RKO (cell line): ENCODE measurements around the gene PAPPA2.

Experiments used
- DNase-seq: peaks from one replicate; pipeline ENCODE4 v3.0.0-alpha.2; 2016; ENCODE audit warnings: low spot score

The PAPPA2 gene

DNA sequence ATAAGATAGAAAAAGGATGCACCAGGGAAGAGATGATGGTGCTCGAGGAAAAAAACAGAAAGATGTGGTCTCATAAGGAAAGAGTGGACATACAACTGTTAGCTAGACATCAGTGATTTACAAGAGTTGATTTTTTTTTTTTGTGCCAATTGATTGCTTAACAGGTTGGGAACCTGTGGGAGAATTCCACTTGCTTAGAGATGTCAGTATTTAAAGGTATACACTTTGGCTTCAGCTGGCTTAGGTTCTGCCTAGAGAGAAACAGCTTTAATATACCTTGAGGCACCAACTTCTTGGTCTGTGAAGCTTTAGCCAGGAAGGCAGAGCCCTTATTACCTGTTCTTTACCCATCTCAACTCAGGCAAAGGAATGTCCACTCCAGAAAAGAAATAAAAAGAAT lies 303.8 kb downstream of the PAPPA2 start:
- no peak for DNase-seq

DNA sequence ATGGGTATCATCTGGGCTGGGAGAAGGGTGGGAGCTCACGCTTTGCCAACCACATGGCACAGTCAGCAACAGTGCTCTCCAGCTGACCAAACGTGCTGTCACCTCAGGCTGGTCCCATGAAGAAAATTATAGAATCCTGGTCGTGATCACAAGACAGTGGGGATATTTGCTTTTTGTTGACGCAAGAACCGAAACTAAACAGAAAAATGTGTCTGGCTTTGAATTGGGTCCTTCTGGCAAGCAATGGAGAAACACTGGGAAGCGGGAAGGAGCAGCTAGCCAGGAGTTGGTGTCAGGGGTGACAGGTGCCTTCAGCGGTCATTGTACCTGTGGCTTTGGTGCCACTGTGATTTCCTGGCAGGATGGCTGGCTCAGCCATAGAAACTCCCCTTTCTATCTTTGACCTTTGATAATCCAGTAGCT lies 304.8 kb downstream of the PAPPA2 start:
- DNase-seq, result no peak

DNA sequence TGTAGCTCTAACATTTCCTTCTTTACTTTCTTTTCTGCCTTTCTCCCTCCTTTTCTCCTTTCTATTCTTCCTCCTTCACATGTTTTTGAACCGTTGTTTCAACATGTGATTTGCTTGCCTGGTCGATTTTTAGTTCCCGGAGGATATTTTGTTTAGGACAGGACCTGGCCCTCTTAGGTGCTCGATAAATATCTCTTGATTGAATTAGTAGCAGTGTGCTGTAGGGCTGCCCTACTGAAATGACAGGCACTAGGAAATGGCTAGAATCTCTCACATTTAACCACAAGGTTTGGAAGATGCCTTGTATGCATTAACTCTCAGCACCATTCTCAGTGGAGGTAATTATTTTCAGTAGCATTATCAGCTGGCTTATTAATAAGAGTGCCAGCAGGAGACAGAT lies 305.6 kb downstream of the PAPPA2 start:
- DNase-seq, result no peak

DNA sequence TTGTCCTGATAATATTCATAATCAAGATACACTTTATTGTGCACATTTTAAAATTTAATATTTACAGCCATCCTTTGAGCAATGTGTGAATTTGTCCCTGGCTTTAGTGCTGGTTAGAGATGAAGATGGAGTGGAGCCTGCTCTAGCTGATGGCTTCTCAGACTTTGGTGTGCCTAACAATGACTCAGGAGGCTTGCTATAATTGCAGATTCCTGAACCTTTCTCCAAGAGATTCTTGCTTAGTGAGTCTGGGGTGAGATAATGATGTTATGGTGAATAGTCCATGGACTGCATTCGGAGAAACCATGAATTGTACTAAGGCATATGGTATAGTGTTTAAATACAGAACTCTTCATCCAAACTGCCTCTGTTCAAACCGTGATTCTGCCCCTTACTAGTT lies 307.1 kb downstream of the PAPPA2 start:
- no peak for DNase-seq

DNA sequence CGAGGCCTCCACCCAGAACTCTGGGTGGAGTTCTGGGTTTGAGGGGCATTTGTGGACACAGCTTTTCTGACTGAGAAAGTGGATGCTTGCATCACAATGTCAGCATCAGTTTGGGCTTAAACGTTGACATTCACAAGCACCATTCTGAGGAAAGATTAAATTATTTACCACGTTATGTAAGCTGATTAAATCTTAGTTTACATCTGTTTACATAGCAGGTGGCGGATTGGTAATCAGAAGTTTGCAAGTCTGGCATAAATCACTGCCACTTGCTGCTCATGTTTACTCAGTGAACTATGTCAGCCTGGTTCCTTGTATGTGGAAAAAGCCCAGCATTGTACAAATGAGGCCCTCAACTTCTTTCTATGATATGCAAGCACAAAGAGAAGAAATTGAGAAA lies 310.1 kb downstream of the PAPPA2 start:
- no peak for DNase-seq

DNA sequence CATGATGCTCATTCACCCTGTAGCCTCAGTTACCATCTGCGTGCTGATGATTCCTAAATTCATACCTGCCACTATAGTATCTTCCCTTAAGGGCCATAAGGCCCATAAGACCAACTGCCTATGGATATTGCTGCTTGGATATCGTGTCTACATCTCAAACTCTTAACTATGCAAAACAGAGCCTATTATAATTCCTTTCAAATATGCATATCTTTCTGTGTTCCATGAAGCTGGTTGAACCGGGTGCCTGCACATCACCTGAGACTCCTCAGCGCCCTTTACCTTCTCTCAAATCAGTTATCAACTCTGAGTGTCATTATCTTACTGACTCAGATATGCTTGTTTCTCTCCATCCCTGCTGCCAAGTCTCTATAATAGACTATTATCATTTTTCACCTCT lies 311.2 kb downstream of the PAPPA2 start:
- DNase-seq, result no peak

DNA sequence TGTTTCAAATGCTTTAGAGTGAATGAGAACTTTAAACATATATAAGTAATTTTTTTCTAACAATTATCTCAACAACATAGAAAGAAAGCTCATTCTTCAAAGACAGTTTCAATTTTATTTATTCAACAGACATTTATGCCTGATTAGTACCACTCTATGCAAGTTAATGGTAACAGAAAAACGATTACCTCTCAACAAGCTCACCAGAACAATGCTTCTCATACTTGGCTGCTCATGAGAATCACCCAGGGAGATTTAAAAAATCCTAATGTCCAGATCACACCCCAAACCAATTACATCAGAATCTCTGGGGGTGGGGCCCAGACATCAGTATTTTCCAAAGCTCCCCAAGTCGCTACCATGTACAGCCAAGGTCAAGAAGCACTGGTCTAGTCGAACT lies 312.4 kb downstream of the PAPPA2 start:
- no peak for DNase-seq

DNA sequence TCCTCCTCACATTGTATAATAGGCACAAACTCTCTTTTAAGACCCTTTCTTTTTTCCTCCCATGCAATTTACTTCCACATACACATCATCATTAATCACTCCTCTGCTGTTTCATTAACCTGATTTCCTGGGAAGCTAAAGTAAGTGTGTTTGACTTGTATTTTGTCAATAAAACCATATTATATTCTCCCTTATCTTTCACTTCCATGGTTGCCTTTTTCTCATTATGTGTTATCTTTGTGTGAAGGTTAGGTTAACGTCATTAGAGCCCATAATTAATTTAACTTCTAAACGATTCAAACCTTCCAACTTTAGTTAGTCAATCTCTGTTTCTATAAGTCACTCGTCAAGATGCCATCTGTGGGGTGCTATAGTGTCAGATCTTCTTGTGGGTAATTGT lies 313.0 kb downstream of the PAPPA2 start:
- no peak for DNase-seq

DNA sequence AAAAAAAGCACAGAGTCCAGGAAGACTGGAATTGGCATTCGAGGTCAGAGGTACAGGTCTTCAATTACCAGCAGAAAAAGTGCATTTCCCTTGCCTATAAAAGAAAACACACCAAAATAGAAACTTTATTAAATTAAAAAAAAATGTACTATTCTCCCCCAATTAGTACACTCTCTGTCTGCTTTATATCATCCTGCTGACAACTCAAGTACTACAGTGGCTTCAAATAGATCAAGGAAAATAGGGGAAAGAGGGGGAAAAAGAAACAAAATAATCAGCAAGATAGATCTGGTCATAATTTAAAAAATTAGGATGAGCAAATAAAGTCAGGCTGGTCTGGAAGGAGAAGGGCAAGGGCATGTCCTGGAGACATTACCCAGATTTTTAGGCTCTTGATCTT lies 315.1 kb downstream of the PAPPA2 start:
- no peak for DNase-seq

DNA sequence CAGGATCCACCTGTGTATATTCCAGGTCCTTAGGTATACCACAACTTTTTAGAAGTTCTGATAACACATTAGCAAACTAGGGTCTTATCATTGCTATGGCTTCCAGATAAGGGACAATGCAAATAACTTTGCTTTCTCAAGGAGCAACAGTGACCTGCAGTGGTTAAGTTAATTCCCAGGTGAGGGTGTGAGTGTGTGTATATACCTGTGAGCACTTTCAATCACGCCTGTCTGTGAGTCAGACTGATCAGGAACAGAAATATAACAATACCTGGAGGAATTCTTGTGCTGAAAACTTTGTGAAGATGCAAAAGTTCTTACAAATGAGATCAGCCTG lies 317.0 kb downstream of the PAPPA2 start:
- DNase-seq, result no peak

DNA sequence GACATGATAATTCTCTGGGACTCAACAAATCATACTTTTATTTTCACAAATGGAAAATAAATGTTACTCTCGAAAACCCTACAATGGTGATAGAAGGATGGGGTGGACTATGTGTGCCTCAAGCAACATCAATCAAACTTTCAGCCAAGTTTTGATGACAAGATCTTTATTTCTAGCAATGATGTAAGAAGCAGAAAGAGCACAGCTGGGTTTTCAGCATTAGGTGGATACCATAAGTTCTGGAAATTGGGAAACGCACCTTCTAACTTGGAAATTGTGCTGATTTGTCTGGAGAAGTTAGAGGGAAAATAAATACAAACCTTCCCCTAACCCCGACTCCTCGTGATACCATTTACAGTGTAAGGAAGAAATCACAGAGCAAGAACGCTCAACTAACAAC lies 320.3 kb downstream of the PAPPA2 start:
- no peak for DNase-seq

DNA sequence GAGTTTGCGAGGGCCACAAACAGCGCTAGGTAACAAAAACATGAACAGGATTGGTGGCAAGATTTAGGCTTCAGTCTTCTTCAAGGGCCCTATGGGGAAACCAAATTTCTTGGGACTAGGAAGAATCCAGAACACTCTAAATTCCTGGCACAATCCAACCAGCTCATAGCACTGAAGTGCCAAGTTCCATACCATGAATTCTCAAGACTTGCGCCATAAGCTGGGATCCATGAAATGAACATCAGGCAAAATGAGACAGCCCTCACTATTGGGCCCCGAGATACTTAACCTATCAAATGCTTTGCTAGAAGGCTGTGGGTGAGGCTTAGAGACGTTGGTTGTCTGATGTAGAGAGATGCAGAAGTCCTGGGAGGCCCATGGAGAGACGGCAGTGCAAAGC lies 322.1 kb downstream of the PAPPA2 start:
- DNase-seq, result no peak

DNA sequence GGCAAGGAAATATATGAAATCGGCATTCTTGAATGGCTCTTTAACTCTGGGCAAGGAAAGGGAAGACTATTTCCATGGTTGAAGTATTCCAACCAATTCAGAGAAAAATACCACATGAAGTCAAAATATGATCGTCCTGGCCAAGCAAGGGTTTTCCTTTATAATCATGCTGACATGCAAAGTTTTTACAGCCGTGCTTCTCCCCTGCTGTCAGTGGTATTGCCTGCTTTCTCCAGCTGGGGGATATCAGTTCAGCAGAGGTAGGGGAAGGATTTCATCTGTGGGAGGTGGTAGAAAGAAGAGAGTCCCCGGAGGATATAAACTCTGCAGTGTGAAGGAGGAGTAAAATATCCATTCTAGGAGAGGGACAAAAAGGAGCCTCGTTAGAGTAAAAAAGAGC lies 322.8 kb downstream of the PAPPA2 start:
- no peak for DNase-seq

DNA sequence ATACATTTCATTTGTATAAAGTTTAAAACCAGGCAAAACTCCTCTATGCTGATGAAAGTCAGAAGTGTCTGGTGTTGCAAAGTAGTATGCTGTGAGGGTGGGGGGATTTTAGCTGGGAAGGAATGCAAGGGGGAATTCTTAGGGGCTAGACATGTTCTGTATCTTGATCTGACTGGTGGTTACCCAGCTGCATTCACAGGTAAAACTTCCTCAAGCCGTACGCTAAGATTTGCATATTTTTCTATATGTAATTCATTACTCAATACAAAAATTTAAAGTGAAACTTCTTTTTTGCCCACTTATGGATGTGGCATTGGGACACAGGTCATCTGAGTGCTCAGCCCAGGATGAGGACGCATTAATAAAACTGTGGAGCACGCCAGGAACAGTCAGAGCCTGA lies 323.3 kb downstream of the PAPPA2 start:
- DNase-seq, result no peak

DNA sequence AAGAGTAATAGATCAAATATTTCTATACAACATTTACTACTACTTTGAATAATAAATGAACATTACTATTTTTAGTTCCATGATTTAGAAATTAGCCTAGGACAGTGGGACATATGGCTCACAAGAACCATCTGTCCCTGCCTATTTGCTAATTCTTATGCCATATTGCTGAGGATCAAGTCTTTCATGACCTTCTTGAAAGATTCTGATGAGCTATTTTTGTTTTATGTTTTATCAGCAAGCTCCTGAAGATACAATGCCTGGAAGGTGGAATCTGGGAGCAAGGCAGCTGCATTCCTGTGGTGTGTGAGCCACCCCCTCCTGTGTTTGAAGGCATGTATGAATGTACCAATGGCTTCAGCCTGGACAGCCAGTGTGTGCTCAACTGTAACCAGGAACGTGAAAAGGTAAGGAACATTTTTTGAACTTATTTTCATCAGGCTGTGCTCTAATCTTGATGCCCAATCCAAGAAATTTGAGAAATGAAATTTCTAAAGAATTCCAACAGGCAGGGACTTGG lies 326.7 kb downstream of the PAPPA2 start:
- DNase-seq, result no peak

DNA sequence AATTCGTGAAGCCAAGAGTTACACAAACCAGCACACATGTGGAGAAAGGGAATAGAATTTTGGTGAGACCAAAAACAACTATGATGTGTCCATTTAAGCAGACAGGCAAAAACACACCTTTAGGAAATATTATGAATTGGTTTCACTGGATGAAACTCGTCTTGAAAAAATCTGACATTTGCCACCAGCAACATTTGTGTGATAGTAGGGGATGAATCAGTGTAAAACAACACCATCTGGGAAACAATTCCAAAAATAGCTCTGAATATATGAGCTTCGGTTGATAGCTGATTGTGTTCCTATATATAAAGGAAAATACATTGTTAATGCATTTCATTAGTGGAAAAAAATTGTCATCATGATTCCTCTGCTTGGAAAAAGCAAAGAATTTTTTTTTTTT lies 327.8 kb downstream of the PAPPA2 start:
- DNase-seq, result no peak

DNA sequence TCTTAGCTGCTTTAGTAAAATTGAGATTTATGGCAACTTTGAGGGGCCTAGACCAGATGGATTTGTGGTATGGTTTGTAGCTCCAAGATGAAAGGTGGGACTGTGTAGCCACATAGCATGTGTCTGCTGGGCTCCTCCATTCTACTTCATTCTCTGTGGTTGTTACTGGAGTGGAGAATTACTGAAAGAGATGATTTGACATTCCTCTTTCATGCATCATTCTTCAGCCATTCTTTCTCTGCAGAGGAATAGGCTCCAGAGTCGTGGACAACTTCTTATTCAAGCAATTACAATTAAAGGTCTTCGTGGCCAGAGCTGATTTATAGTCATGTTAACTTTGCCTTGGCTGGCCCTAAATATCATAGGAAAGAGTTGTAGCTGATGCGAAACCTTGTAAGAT lies 328.9 kb downstream of the PAPPA2 start:
- DNase-seq, result no peak

DNA sequence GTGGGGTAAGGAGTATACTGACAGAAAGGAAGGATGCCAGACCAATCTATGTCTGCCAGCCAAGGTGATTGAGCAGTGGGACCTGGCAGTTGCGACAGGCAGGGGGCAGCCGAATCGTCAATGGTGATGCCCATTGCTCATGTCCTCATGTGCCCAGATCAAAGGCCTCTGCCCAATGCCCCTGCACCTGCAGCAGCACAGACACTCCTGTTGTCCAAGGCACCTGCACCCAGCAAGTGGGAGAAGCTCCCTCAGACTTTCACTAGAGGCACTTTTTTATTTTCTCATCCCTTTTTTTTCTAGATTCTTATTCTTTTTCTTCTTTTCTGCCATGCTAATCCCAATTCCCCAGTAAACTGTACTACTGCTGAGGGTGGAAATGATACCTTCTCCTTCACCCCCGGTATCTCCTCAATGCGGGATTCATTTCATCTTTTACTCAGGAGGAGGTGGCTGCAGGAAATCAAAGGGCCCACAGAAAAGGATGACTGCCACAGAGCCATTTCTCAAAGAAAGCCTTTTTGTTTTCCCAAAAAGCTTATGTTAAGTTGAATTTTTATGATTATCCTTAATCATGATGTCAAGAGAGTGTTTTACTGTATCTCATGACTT lies 332.0 kb downstream of the PAPPA2 start:
- DNase-seq, result no peak

DNA sequence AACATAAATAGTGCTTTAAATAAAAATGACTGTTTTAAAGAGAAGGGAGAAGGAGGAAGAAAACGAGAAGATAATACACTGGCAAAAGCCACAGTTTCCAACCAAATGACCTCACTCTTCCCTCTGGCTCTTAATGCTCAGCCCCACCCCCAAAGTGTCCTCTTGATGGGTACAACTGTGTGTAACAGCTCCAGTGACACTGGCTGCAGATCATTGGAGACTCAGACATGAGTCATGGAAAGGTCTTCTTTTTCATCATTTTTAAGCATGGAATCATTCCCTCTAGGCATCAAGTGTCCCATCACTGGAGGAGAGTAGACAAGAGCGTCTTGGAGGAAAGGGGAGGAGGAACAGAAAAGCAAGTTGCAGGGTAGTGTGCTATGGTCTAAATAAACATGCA lies 333.0 kb downstream of the PAPPA2 start:
- peak; percentile 22 for DNase-seq

DNA sequence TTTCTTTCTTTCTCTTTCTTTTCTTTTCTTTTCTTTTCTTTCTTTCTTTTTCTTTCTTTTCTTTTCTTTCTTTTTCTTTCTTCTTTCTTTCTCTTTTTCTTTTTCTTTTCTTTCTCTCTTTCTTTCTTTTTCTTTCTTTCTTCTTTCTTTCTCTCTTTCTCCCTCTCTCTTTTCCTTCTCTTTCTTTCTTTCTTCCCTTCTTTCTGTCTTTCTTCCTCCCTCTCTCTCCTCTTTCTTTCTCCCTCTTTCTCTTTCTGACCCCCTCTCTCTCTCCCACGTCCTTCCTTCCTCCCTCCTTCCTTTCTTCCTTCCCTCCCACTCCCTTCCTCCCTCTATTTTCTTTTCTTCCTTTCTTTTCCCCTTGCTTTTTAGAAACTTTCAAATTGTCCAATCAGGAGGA lies 333.6 kb downstream of the PAPPA2 start:
- no peak for DNase-seq

DNA sequence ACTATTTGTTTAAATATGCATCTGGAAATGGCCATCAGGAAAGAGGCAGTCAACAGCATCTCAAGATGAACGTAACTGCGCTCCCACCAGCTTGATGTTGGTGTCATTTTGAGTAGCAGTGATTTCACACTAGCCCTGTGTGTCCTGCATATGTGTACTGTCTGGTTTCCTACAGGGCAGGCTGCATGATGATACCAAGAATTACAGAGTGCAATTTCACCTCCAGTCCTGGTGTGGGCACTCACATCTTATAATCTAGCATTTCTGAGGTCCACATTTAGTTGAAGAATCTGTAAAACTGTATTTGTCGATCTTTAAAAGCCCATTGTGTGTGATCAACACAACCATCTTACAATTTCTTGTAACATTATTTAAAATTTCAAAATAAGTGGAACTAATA lies 336.4 kb downstream of the PAPPA2 start:
- DNase-seq, result peak; percentile 23

DNA sequence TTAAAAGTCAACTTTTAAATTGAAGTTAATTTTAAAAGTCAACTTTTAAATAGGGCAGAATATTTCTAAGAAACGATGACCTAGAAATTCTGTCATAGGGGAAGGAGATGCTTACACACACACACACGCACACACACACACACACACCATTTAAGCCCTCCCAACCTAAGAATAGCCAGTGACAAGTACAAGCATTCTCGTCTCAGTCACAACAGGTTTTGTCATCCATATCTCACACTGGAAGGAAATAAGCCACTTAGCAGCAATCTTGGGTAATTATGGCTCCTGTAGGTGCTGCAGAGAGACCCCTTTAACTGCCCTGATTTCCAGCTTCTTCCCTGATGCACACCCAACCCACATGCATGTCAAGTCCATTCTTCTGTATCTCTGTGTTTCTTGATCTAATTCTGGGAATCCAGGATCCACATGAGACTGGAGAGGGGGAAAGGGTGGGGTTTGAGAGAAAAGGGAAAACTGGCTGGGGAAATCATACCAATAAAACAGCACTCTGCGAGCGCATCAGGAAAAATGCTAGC lies 338.1 kb downstream of the PAPPA2 start:
- DNase-seq, result no peak

DNA sequence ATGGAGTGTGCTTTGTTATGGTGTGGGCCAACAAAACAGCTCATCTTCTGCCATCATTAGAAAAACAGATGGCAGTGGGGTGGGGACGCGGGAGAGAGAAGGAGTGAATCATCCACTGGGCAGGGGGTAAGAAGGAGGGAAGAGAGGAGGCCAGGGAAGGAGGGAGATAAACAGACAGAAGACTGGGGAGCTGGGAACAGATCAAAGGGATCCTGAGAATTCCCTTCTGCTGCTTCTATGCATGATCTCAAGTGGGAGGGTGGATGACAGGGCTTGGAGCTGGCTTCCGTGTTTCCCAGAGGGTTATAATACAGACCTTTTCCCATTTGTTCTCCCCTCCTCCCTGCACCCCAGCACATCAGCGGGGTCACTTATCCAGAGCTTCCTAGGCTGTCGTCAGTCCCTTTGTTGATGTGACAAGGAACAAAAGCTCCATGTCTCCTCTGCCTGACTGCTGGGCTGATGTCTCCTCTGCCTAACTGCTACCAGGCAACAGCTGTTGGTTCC lies 338.6 kb downstream of the PAPPA2 start:
- DNase-seq, result no peak

DNA sequence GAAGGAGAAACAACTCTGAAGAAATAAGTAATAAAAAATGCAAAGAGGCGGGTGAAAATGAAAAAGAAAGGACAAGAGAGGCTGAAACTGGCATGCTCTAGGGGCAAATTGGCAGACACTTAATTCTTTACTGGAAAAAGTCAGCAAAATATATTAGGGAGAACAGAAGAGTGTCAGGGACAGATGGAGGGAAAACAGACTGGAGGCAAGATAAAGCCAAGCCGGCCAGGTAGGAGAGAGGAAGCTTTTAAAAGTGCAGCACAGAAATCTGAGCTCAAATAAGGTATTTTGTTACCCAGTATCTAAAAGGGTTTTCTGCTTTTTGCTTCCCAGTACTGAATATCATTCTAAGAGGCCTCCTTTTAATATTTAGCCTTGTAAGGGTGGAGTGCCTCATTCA lies 339.3 kb downstream of the PAPPA2 start:
- no peak for DNase-seq
